K562 (cell line): ENCODE data around the gene AGPAT1. TPM values are rescaled to one million over a fixed set of nuclear protein-coding genes. Genes with fewer than 3 reads are reported as not detected.

Source experiments
- HINFP ChIP-seq: fragments of 450-650 bp; conservative IDR thresholded peaks from 2 replicates; pipeline ENCODE4 v1.6.1; 2016; ENCODE audit warnings: missing genetic modification characterization, low read depth, mild to moderate bottlenecking, control low read depth, missing compliant biosample characterization
- KAT8 ChIP-seq: fragments of 450-650 bp; IDR thresholded peaks from 2 replicates; pipeline ENCODE4 v1.6.1; 2016; ENCODE audit warnings: low read depth, mild to moderate bottlenecking
- KLF6 ChIP-seq: fragments of 250-450 bp; sonication (Bioruptor Pico); IDR thresholded peaks from 2 replicates; pipeline ENCODE4 v1.4.0; 2020; ENCODE audit warnings: mild to moderate bottlenecking, moderate library complexity, borderline replicate concordance
- MECOM ChIP-seq: fragments of 250-450 bp; sonication (Bioruptor Pico); IDR thresholded peaks from 2 replicates; pipeline ENCODE4 v1.8.0; 2022; ENCODE audit warnings: inconsistent platforms
- NR2C1 ChIP-seq, 2 experiments: fragments of 450-650 bp; IDR thresholded peaks; 2 replicates each; pipeline ENCODE4 v1.6.1; 2017; ENCODE audit warnings: mild to moderate bottlenecking in 2 of 2, antibody characterized with exemption in 1 of 2, inconsistent platforms in 1 of 2, missing compliant biosample characterization in 1 of 2, missing genetic modification characterization in 1 of 2
- POLR2G ChIP-seq: fragments of 200-400 bp; formaldehyde crosslinking; IDR thresholded peaks from 2 replicates; pipeline ENCODE4 v1.6.1; 2017; ENCODE audit warnings: low read depth, mild to moderate bottlenecking, antibody characterized with exemption, low read length, moderate library complexity
- PURB ChIP-seq: sonication (generic); formaldehyde crosslinking; IDR thresholded peaks from 2 replicates; pipeline ENCODE4 v1.9.0; 2021; ENCODE audit warnings: low read depth, mild to moderate bottlenecking, missing genetic modification reagents
- RBFOX2 ChIP-seq: fragments of 200-400 bp; formaldehyde crosslinking; IDR thresholded peaks from 2 replicates; pipeline ENCODE4 v1.6.1; 2017; ENCODE audit warnings: low read depth, mild to moderate bottlenecking, low read length, moderate library complexity
- SMAD3 ChIP-seq: fragments of 450-650 bp; formaldehyde crosslinking; conservative IDR thresholded peaks from 2 replicates; pipeline ENCODE4 v1.4.0; 2020; ENCODE audit warnings: mild to moderate bottlenecking
- SRSF7 ChIP-seq: fragments of 200-400 bp; formaldehyde crosslinking; optimal IDR thresholded peaks from 2 replicates; pipeline ENCODE3; 2017; ENCODE audit warnings: mild to moderate bottlenecking, low read depth, low read length
- SUPT5H ChIP-seq: fragments of 450-650 bp; IDR thresholded peaks from 2 replicates; pipeline ENCODE4 v1.6.1; 2016
- TCF7 ChIP-seq: sonication (generic); IDR thresholded peaks from 2 replicates; pipeline ENCODE4 v1.6.1; 2016; ENCODE audit warnings: antibody characterized with exemption, borderline replicate concordance
- ZNF3 ChIP-seq: fragments of 250-450 bp; sonication (Bioruptor Pico); IDR thresholded peaks from 2 replicates; pipeline ENCODE4 v1.5.0; 2021; ENCODE audit warnings: mild to moderate bottlenecking, moderate library complexity
- ZNF311 ChIP-seq: fragments of 250-450 bp; sonication (Bioruptor Pico); IDR thresholded peaks from 2 replicates; pipeline ENCODE4 v1.4.0; 2020; ENCODE audit warnings: mild to moderate bottlenecking, moderate library complexity
- ZNF449 ChIP-seq: fragments of 250-450 bp; sonication (Bioruptor Pico); IDR thresholded peaks from 2 replicates; pipeline ENCODE4 v1.8.0; 2022; ENCODE audit warnings: moderate library complexity, mild to moderate bottlenecking, inconsistent platforms
- ZNF561 ChIP-seq: fragments of 450-650 bp; formaldehyde crosslinking; conservative IDR thresholded peaks from 2 replicates; pipeline ENCODE4 v1.4.0; 2020; ENCODE audit warnings: mild to moderate bottlenecking, moderate library complexity
- ZNF57 ChIP-seq: fragments of 450-650 bp; formaldehyde crosslinking; IDR thresholded peaks from 2 replicates; pipeline ENCODE4 v1.4.0; 2020; ENCODE audit warnings: mild to moderate bottlenecking, moderate library complexity
- ZNF584 ChIP-seq: fragments of 200-800 bp; sonication (Bioruptor generic); IDR thresholded peaks from 2 replicates; pipeline ENCODE4 v1.6.1; 2016; ENCODE audit warnings: low read depth, mild to moderate bottlenecking, missing genetic modification characterization, missing compliant biosample characterization
- ZNF609 ChIP-seq: sonication (generic); formaldehyde crosslinking; IDR thresholded peaks from 2 replicates; pipeline ENCODE4 v1.8.1; 2023; ENCODE audit warnings: missing genetic modification reagents, mild to moderate bottlenecking, borderline replicate concordance
- polyA plus RNA-seq, 8 experiments: library from polyadenylated mRNA; depleted of rRNA in 4 of 8; stranded (reverse) in 5 of 8; unstranded in 3 of 8; fragments of >200 nt; fragmentation: Nextera tagmentation in 2 of 8; fragmentation: Illumina TruSeq in 1 of 8; extraction: Ambion mirVana in 2 of 8; extraction: Trizol in 1 of 8; gene quantifications; 2 replicates each; pipeline versions ENCODE4 v1.2.1 to v1.2.3, GENCODE V29; 2011 to 2014; ENCODE audit warnings: inconsistent platforms in 1 of 8, missing spikeins in 1 of 8
- total RNA-seq, 7 experiments: library from RNA; depleted of rRNA in 6 of 7; stranded (reverse); fragments of >200 nt in 6 of 7; fragmentation: Illumina TruSeq in 2 of 7; extraction: Trizol in 2 of 7; gene quantifications; 2 replicates each; pipeline versions ENCODE4 v1.2.1 to v1.2.3, GENCODE V29; 2011 to 2021; ENCODE audit warnings: low replicate concordance in 1 of 7

Gene AGPAT1
- total and polyA plus RNA-seq, 9 of the 15 experiments (the other 6 are each of a cell fraction or from before 2014, with no cell fraction given), result 37.9 to 176 (median 69.4) TPM

- TF ChIP-seq RBFOX2 (peak; percentile 61), POLR2G (peak; percentile 61), SRSF7 (no peak), SUPT5H (peak; percentile 64), NR2C1 (IDR thresholded peaks at IDR 0.05) (no peak), NR2C1 (tag; IDR thresholded peaks at IDR 0.05) (peak; percentile 59), ZNF609 (CRISPR knock-in tag) (no peak), ZNF449 (0 out of 2 replicates have a peak, but pooled peaks have one; percentile 45), SMAD3 (CRISPR knock-in tag) (0 out of 2 replicates have a peak, but pooled peaks have one; percentile 32), ZNF311 (0 out of 2 replicates have a peak, but pooled peaks have one; percentile 18), TCF7 (0 out of 2 replicates have a peak, but pooled peaks have one; percentile 7), ZNF57 (no peak), KAT8 (no peak), HINFP (tag) (0 out of 2 replicates have a peak, but pooled peaks have one; percentile 38), PURB (no peak), MECOM (peak; percentile 49; the same call in 1 of the 2 replicates), KLF6 (CRISPR knock-in tag) (peak; percentile 47; the same call in 1 of the 2 replicates), ZNF561 (0 out of 2 replicates have a peak, but pooled peaks have one; percentile 67), ZNF584 (CRISPR knock-in tag) (peak; percentile 84; the same call in 1 of the 2 replicates), ZNF3 (CRISPR knock-in tag) (no peak)
Observed at GRCh38 chr6:32184084-32184640, 8.3 kb upstream of the AGPAT1 start, which contains the start of gene AGER (continued).
